Liver (tissue), 9 donors: ENCODE results near the gene MYBPHL. TPM values are rescaled to one million over a fixed set of nuclear protein-coding genes. Genes with fewer than 3 reads are reported as not detected.

Source experiments
- DNase-seq: peaks from one replicate; pipeline ENCODE4 v3.0.0-alpha.2; 2017; ENCODE audit warnings: low spot score
- H3K27ac ChIP-seq, 2 donors: one replicate each; pipeline ENCODE4 v1.7.0; 2013; ENCODE audit warnings: inconsistent platforms in 2 of 2, low read length in 2 of 2, control low read depth in 1 of 2, low read depth in 1 of 2, mild to moderate bottlenecking in 1 of 2
- H3K27me3 ChIP-seq, 4 donors: one replicate each; pipeline versions ENCODE4 v1.6.1 to v1.7.0; 2013; ENCODE audit warnings: low read length in 3 of 4, inconsistent platforms in 1 of 4, mild to moderate bottlenecking in 1 of 4, moderate library complexity in 1 of 4; ENCODE audit not compliant: control insufficient read depth in 4 of 4, insufficient read depth in 4 of 4
- H3K36me3 ChIP-seq, 4 donors: one replicate each; pipeline versions ENCODE4 v1.6.1 to v1.7.0; 2013; ENCODE audit warnings: low read length in 3 of 4, mild to moderate bottlenecking in 3 of 4, low read depth in 1 of 4, moderate library complexity in 1 of 4; ENCODE audit not compliant: control insufficient read depth in 4 of 4, insufficient read depth in 3 of 4
- H3K4me1 ChIP-seq, 4 donors: one replicate each; pipeline versions ENCODE4 v1.6.1 to v1.7.0; 2013; ENCODE audit warnings: low read length in 3 of 4, mild to moderate bottlenecking in 3 of 4, moderate library complexity in 1 of 4; ENCODE audit not compliant: control insufficient read depth in 4 of 4, insufficient read depth in 4 of 4
- H3K4me3 ChIP-seq, 3 donors: one replicate each; pipeline versions ENCODE4 v1.6.1 to v1.7.0; 2013; ENCODE audit warnings: low read length in 3 of 3, control low read depth in 1 of 3, low read depth in 1 of 3, mild to moderate bottlenecking in 1 of 3
- H3K9ac ChIP-seq, 2 donors: one replicate each; pipeline ENCODE4 v1.7.0; 2013; ENCODE audit warnings: low read length in 2 of 2, mild to moderate bottlenecking in 2 of 2, moderate library complexity in 2 of 2, control low read depth in 1 of 2, low read depth in 1 of 2
- H3K9me3 ChIP-seq, 4 donors: one replicate each; pipeline versions ENCODE4 v1.6.1 to v1.7.0; 2013; ENCODE audit warnings: low read length in 3 of 4; ENCODE audit not compliant: control insufficient read depth in 4 of 4
- EGR1 ChIP-seq, 2 donors: IDR thresholded peaks; 2 replicates each; pipeline ENCODE4 v1.6.1; 2016 to 2018; ENCODE audit warnings: antibody characterized with exemption in 2 of 2, low read depth in 2 of 2
- FOXA1 ChIP-seq: IDR thresholded peaks from 2 replicates; pipeline ENCODE4 v1.6.1; 2016; ENCODE audit warnings: antibody characterized with exemption
- FOXA2 ChIP-seq: IDR thresholded peaks from 2 replicates; pipeline ENCODE4 v1.6.1; 2016; ENCODE audit warnings: antibody characterized with exemption
- HNF4A ChIP-seq, 2 donors: conservative IDR thresholded peaks; 2 replicates each; pipeline ENCODE4 v1.6.1; 2016; ENCODE audit warnings: antibody characterized with exemption in 2 of 2, mild to moderate bottlenecking in 2 of 2
- HNF4G ChIP-seq: IDR thresholded peaks from 2 replicates; pipeline ENCODE4 v1.6.1; 2016; ENCODE audit warnings: antibody characterized with exemption
- JUND ChIP-seq, 2 donors: IDR thresholded peaks; 2 replicates each; pipeline ENCODE4 v1.6.1; 2016; ENCODE audit warnings: antibody characterized with exemption in 2 of 2
- NR2F2 ChIP-seq: IDR thresholded peaks from 2 replicates; pipeline ENCODE4 v1.6.1; 2016; ENCODE audit warnings: antibody characterized with exemption
- RAD21 ChIP-seq, 2 donors: IDR thresholded peaks; 2 replicates each; pipeline ENCODE4 v1.6.1; 2016; ENCODE audit warnings: antibody characterized with exemption in 2 of 2, mild to moderate bottlenecking in 2 of 2
- RXRA ChIP-seq, 2 donors: IDR thresholded peaks; 2 replicates each; pipeline ENCODE4 v1.6.1; 2017 to 2018; ENCODE audit warnings: antibody characterized with exemption in 2 of 2, mild to moderate bottlenecking in 1 of 2
- SP1 ChIP-seq: IDR thresholded peaks from 2 replicates; pipeline ENCODE4 v1.6.1; 2018; ENCODE audit warnings: antibody characterized with exemption, mild to moderate bottlenecking
- YY1 ChIP-seq: IDR thresholded peaks from 2 replicates; pipeline ENCODE4 v1.6.1; 2016; ENCODE audit warnings: antibody characterized with exemption, mild to moderate bottlenecking
- WGBS: extraction: QIAGEN DNeasy Blood & Tissue Kit; methylation state at CpG from one replicate; pipeline ENCODE4 v1.1.7; 2013; 5-methylcytosine and 5-hydroxymethylcytosine counted together
- polyA plus RNA-seq, 2 donors: library from polyadenylated mRNA; stranded (reverse) in 1 of 2; unstranded in 1 of 2; fragments of 200-250 nt in 1 of 2; fragments of >200 nt in 1 of 2; fragmentation: Nextera tagmentation in 1 of 2; extraction: Ambion mirVana in 1 of 2; gene quantifications; one replicate each; pipeline versions ENCODE4 v1.2.1 to v1.2.3, GENCODE V29; 2013 to 2015
- total RNA-seq, 2 donors: library from RNA; depleted of rRNA; stranded (reverse); fragments of >200 nt; gene quantifications; one replicate each; pipeline ENCODE4 v1.2.3, GENCODE V29; 2014
- TF ChIP-seq, protein P1 (sequence below): fragments of 150-350 bp; IDR thresholded peaks from 2 replicates; pipeline ENCODE4 v1.5.1; 2017; ENCODE audit warnings: improper control_type of control experiment, low read depth, low read length; ENCODE audit not compliant: missing input control
- TF ChIP-seq, protein P2 (sequence below): IDR thresholded peaks from 2 replicates; pipeline ENCODE4 v1.6.1; 2016; ENCODE audit warnings: antibody characterized with exemption
- TF ChIP-seq, protein P3 (sequence below): IDR thresholded peaks from 2 replicates; pipeline ENCODE4 v1.6.1; 2016; ENCODE audit warnings: antibody characterized with exemption
- TF ChIP-seq, protein P4 (sequence below): IDR thresholded peaks from 2 replicates; pipeline ENCODE4 v1.6.1; 2016; ENCODE audit warnings: antibody characterized with exemption
- donor health status: healthy.
- donor health status: healthy.
- donor health status: healthy.
- donor health status: healthy.
- donor health status: healthy.

The MYBPHL gene
- total and polyA plus RNA-seq, 4 donors: not detected

DNA sequence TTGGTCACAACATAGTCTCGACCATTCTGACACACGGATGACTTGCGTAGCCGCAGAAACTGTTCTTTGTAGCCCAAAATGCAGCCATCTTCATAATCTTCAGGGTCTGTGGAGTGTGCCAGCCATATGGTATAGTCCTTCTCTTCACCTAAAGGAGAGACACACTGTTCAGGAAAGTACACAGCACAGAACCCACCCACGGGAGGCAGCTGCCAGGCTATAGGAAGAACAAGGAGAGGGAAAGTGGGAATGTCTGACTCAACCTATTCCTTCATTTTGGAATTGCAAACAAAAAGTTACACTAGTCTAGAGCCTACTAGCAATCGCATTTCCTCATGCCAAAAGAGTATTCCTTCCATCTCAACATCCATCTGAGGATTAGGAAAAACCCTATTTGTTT is 16.2 kb upstream of the MYBPHL start:
- no peak for DNase-seq
- WGBS: 93% methylated on average over 6 of the region's 6 CpGs
- no peak overlapping the region for H3K27ac ChIP-seq

DNA sequence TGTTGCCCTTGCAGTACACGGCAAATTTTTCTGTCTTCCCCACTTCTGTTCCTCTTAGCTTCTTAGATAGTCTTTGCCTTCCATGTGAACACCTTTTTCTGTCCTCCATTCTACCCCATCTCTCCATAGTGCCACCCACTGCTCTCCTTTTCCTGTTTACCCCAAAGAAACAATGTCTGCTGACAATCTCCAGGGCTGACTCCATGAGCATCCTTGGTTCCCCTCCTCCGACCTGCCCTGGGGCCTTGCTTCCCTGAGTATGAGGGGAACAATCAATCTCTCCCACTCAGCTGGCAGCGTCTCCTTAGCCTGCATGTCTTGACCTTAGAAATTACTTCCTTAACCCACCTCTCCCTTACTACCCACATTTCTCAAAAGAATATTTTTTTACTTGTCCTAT is 12.3 kb upstream of the MYBPHL start:
- TF ChIP-seq RXRA (IDR thresholded peaks at IDR 0.05) (no peak), YY1 (no peak)

More for the DNA sequence above, 16.2 kb upstream of the MYBPHL start:
- Histone ChIP-seq H3K9ac (no peak overlapping the region), H3K9me3 (no peaks in the 10 kb centered on the region), H3K4me1 (no peaks in the 10 kb centered on the region), H3K36me3 (no peaks in the 10 kb centered on the region), H3K4me3 (no peak overlapping the region), H3K27me3 (no peaks in the 10 kb centered on the region)
- TF ChIP-seq HNF4G: no peak
- TF ChIP-seq SP1: no peak
- no peak for TF ChIP-seq FOXA2
- TF ChIP-seq, protein P1, sequence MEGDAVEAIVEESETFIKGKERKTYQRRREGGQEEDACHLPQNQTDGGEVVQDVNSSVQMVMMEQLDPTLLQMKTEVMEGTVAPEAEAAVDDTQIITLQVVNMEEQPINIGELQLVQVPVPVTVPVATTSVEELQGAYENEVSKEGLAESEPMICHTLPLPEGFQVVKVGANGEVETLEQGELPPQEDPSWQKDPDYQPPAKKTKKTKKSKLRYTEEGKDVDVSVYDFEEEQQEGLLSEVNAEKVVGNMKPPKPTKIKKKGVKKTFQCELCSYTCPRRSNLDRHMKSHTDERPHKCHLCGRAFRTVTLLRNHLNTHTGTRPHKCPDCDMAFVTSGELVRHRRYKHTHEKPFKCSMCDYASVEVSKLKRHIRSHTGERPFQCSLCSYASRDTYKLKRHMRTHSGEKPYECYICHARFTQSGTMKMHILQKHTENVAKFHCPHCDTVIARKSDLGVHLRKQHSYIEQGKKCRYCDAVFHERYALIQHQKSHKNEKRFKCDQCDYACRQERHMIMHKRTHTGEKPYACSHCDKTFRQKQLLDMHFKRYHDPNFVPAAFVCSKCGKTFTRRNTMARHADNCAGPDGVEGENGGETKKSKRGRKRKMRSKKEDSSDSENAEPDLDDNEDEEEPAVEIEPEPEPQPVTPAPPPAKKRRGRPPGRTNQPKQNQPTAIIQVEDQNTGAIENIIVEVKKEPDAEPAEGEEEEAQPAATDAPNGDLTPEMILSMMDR: no peak
- no peak for TF ChIP-seq NR2F2
- TF ChIP-seq JUND (IDR thresholded peaks at IDR 0.05): no peak

DNA sequence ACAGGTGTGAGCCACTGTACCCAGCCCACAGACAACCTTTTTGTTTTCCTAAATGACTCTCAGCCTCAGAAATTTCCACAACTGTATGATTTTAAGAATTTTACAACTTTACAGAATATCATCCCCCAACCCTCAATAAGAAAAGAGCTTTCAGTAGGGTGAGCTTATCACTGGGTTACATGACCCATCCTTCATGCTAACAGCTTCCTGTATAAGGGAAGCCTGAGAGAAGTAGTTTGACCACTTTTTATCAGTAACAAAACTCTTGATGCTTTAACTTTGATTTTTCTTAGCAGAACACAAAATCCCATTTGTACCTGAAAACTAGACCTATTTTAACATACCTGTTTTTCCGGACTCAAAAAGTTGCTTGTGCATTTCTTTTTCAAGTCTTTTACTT is 9.7 kb upstream of the MYBPHL start:
- Histone ChIP-seq H3K4me1 (peaks cover 0 to 8% (median 4%) of the 10 kb centered on the region in 4 donors), H3K9ac (no peak overlapping the region), H3K36me3 (no peaks in the 10 kb centered on the region), H3K27ac (no peak overlapping the region), H3K27me3 (no peaks in the 10 kb centered on the region), H3K4me3 (no peak overlapping the region), H3K9me3 (no peaks in the 10 kb centered on the region)
- 92% methylated on average over 1 of the region's 1 CpG for WGBS
- no peak for DNase-seq
- TF ChIP-seq EGR1 (IDR thresholded peaks at IDR 0.05; ENCODE audit: low read depth in 2 of 2): no peak
- TF ChIP-seq, protein P2, sequence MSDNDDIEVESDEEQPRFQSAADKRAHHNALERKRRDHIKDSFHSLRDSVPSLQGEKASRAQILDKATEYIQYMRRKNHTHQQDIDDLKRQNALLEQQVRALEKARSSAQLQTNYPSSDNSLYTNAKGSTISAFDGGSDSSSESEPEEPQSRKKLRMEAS: no peak
- no peak for TF ChIP-seq HNF4A (conservative IDR thresholded peaks at IDR 0.05)

More for the DNA sequence above, 12.3 kb upstream of the MYBPHL start:
- Histone ChIP-seq H3K9me3 (no peaks in the 10 kb centered on the region), H3K9ac (no peak overlapping the region), H3K36me3 (no peaks in the 10 kb centered on the region), H3K27me3 (no peaks in the 10 kb centered on the region), H3K4me3 (no peak overlapping the region), H3K27ac (no peak overlapping the region), H3K4me1 (no peaks in the 10 kb centered on the region)
- DNase-seq: no peak
- 89% methylated on average over 3 of the region's 3 CpGs for WGBS

DNA sequence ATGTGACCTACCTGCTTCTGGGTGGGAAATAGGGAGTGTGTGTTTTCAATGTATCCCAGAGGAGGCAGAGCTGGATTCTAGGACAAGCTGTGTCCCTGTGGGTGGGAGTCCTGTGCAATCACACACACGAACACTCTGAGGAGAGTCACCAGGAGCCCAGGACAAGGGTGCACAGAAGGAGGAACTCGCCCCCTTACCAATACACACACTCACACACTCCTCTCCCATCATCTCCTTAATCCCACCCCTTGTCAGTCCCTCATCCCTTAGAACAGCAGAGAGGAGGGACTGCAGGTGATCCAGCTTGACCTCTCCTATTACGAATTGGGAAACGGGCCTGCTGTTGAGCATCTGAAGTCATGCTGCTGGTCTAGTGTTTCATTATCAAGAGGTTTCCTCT is 8.5 kb upstream of the MYBPHL start:
- Histone ChIP-seq H3K9me3 (no peaks in the 10 kb centered on the region), H3K27ac (no peak overlapping the region), H3K4me3 (no peak overlapping the region), H3K27me3 (no peaks in the 10 kb centered on the region), H3K4me1 (peaks cover 0 to 8% (median 4%) of the 10 kb centered on the region in 4 donors), H3K9ac (no peak overlapping the region), H3K36me3 (no peaks in the 10 kb centered on the region)
- no peak for DNase-seq
- TF ChIP-seq RXRA (IDR thresholded peaks at IDR 0.05): no peak
- TF ChIP-seq HNF4A (conservative IDR thresholded peaks at IDR 0.05): no peak
- TF ChIP-seq JUND (IDR thresholded peaks at IDR 0.05): no peak
- TF ChIP-seq FOXA1: no peak
- TF ChIP-seq, protein P3, sequence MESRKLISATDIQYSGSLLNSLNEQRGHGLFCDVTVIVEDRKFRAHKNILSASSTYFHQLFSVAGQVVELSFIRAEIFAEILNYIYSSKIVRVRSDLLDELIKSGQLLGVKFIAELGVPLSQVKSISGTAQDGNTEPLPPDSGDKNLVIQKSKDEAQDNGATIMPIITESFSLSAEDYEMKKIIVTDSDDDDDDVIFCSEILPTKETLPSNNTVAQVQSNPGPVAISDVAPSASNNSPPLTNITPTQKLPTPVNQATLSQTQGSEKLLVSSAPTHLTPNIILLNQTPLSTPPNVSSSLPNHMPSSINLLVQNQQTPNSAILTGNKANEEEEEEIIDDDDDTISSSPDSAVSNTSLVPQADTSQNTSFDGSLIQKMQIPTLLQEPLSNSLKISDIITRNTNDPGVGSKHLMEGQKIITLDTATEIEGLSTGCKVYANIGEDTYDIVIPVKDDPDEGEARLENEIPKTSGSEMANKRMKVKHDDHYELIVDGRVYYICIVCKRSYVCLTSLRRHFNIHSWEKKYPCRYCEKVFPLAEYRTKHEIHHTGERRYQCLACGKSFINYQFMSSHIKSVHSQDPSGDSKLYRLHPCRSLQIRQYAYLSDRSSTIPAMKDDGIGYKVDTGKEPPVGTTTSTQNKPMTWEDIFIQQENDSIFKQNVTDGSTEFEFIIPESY: no peak
- TF ChIP-seq EGR1 (IDR thresholded peaks at IDR 0.05; ENCODE audit: low read depth in 2 of 2): no peak
- TF ChIP-seq, protein P1: no peak
- no peak for TF ChIP-seq RAD21 (IDR thresholded peaks at IDR 0.05)
- TF ChIP-seq, protein P2: no peak
- no peak for TF ChIP-seq SP1
- TF ChIP-seq, protein P4, sequence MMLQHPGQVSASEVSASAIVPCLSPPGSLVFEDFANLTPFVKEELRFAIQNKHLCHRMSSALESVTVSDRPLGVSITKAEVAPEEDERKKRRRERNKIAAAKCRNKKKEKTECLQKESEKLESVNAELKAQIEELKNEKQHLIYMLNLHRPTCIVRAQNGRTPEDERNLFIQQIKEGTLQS: no peak
- no peak for TF ChIP-seq HNF4G
- WGBS: 95% methylated on average over 4 of the region's 4 CpGs
